Mesothelial cell of epicardium (in vitro differentiated cells): ENCODE measurements around the gene FOLR2. TPM values are rescaled to one million over a fixed set of nuclear protein-coding genes. Genes with fewer than 3 reads are reported as not detected.

ENCODE experiments used
- DNase-seq, 2 experiments: peaks; one replicate each; pipeline ENCODE4 v3.0.0; 2021; ENCODE audit warnings: low spot score in 2 of 2; ENCODE audit not compliant: unreplicated experiment in 2 of 2
- H3K27ac Mint-ChIP-seq: 2 replicates; pipeline ENCODE4 v1.8.0; 2021; ENCODE audit warnings: mixed read lengths
- H3K27me3 Mint-ChIP-seq: 2 replicates; pipeline ENCODE4 v1.8.0; 2021; ENCODE audit warnings: low read depth, mixed read lengths
- H3K36me3 Mint-ChIP-seq: 2 replicates; pipeline ENCODE4 v1.8.0; 2021; ENCODE audit warnings: mixed read lengths
- H3K4me1 Mint-ChIP-seq: 2 replicates; pipeline ENCODE4 v1.8.0; 2021; ENCODE audit warnings: mixed read lengths
- H3K4me3 Mint-ChIP-seq: 2 replicates; pipeline ENCODE4 v1.8.0; 2021; ENCODE audit warnings: mild to moderate bottlenecking, moderate library complexity, mixed read lengths
- H3K9me3 Mint-ChIP-seq: 2 replicates; pipeline ENCODE4 v1.8.0; 2021; ENCODE audit warnings: mixed read lengths
- CTCF ChIP-seq: fragments of 200-600 bp; sonication (generic); IDR thresholded peaks from one replicate; pipeline ENCODE4 v1.5.0; 2021; ENCODE audit warnings: antibody characterized with exemption; ENCODE audit not compliant: unreplicated experiment
- total RNA-seq: library from RNA; stranded (reverse); gene quantifications from 3 replicates; pipeline ENCODE4 v1.2.1, GENCODE V29; 2021

Gene FOLR2
- total RNA-seq, 1 donor from 2014 or later: not detected

- no peak for TF ChIP-seq CTCF
- peak in 1 of 2 experiments; percentile 13 for DNase-seq
- Mint-ChIP-seq H3K27ac (no peak overlapping the region), H3K4me1 (peaks cover 8% of the 10 kb centered on the region), H3K36me3 (peaks cover 42% of the 10 kb centered on the region), H3K27me3 (peaks cover 16% of the 10 kb centered on the region), H3K4me3 (no peak overlapping the region), H3K9me3 (no peaks in the 10 kb centered on the region)
These were observed 18.3 kb downstream of the FOLR2 start for GRCh38 chr11:72234920-72235319.

DNA sequence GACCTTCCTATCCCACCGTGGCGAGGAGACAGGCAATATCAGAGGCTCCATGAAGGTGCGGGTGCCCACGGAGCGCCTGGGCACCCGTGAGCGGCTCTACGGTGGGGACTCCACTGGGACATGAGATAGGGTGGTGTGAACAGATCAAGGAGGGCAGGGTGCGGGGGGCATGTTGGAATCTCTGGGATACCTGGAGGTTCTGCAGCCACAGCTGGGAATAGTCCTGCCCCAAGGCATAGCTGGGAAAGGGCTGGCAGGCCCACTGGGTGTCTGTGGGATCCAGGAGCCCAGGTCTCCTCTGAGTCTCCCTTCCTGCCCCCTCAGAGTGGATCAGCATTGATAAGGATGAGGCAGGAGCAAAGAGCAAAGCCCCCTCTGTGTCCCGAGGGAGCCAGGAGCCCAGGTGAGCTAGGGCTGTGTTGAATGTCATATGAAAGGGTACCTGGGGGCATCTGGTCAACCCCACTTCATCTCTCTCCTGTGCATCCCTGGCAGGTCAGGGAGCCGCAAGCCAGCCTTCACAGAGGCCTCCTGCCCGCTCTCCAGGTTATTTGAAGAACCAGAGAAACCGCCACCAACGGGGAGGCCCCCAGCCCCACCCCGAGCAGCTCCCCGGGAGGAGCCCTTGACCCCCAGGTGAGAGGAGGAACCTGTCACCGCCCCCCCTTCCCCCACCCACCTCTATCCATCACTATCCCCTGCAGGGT lies 18.9 kb downstream of the FOLR2 start:
- no peaks in the 10 kb centered on the region for H3K9me3 Mint-ChIP-seq
- peaks cover 42% of the 10 kb centered on the region for H3K36me3 Mint-ChIP-seq
- peaks cover 20% of the 10 kb centered on the region for H3K27me3 Mint-ChIP-seq
- H3K4me1 Mint-ChIP-seq: peaks cover 11% of the 10 kb centered on the region
- no peak for DNase-seq
- no peak overlapping the region for H3K4me3 Mint-ChIP-seq
- H3K27ac Mint-ChIP-seq: no peak overlapping the region
- no peak for TF ChIP-seq CTCF

- Mint-ChIP-seq H3K4me1 (peaks cover 16% of the 10 kb centered on the region), H3K9me3 (no peaks in the 10 kb centered on the region), H3K27me3 (peaks cover 26% of the 10 kb centered on the region), H3K4me3 (no peak overlapping the region), H3K36me3 (peaks cover 41% of the 10 kb centered on the region), H3K27ac (no peak overlapping the region)
- DNase-seq: peak in 1 of 2 experiments; percentile 25
- no peak for TF ChIP-seq CTCF
These were observed 19.6 kb downstream of the FOLR2 start for GRCh38 chr11:72236083-72236697.

GRCh38 chr11:72236774-72237111 lies 20.1 kb downstream of the FOLR2 start:
- Mint-ChIP-seq H3K4me3 (no peak overlapping the region), H3K36me3 (peaks cover 36% of the 10 kb centered on the region), H3K27ac (no peak overlapping the region), H3K9me3 (no peaks in the 10 kb centered on the region), H3K27me3 (peaks cover 32% of the 10 kb centered on the region), H3K4me1 (peaks cover 16% of the 10 kb centered on the region)
- TF ChIP-seq CTCF: no peak
- DNase-seq: no peak

- peaks cover 38% of the 10 kb centered on the region for H3K27me3 Mint-ChIP-seq
- H3K9me3 Mint-ChIP-seq: no peaks in the 10 kb centered on the region
- DNase-seq: no peak
- H3K4me1 Mint-ChIP-seq: peaks cover 16% of the 10 kb centered on the region
- no peak overlapping the region for H3K27ac Mint-ChIP-seq
- H3K36me3 Mint-ChIP-seq: peaks cover 31% of the 10 kb centered on the region
- TF ChIP-seq CTCF: no peak
- no peak overlapping the region for H3K4me3 Mint-ChIP-seq
These were observed 20.7 kb downstream of the FOLR2 start for GRCh38 chr11:72237112-72237931.
